Osteoblast (primary cell): Measurements from ENCODE around the gene UTP4. TPM values are rescaled to one million over a fixed set of nuclear protein-coding genes. Genes with fewer than 3 reads are reported as not detected.
A peak's percentile ranks its signal among the peaks of the same experiment; 100 is the strongest.

Source experiments
- DNase-seq: peaks from one replicate; pipeline ENCODE4 v3.0.0; 2011; ENCODE audit warnings: low spot score, mixed read lengths; ENCODE audit not compliant: insufficient read length; ENCODE audit errors: missing footprints
- H2AFZ ChIP-seq: 2 replicates; pipeline ENCODE4 v1.6.0; 2011; ENCODE audit warnings: mild to moderate bottlenecking, low read length
- H3K27ac ChIP-seq: 2 replicates; pipeline ENCODE4 v1.5.1; 2011; ENCODE audit warnings: mild to moderate bottlenecking, low read depth, low read length, moderate library complexity
- H3K27me3 ChIP-seq: 2 replicates; pipeline ENCODE4 v1.6.0; 2012; ENCODE audit warnings: mild to moderate bottlenecking, control low read depth, inconsistent platforms, low read length, moderate library complexity; ENCODE audit not compliant: insufficient read depth
- H3K36me3 ChIP-seq: 2 replicates; pipeline ENCODE4 v1.5.1; 2011; ENCODE audit warnings: mild to moderate bottlenecking, low read length, control low read depth, moderate library complexity; ENCODE audit not compliant: insufficient read depth
- H3K4me1 ChIP-seq: 2 replicates; pipeline ENCODE4 v1.5.1; 2011; ENCODE audit warnings: mild to moderate bottlenecking, low read length, control low read depth, moderate library complexity; ENCODE audit not compliant: insufficient read depth
- H3K4me2 ChIP-seq: 2 replicates; pipeline ENCODE4 v1.6.0; 2011; ENCODE audit warnings: mild to moderate bottlenecking, low read length; ENCODE audit not compliant: insufficient read depth
- H3K4me3 ChIP-seq: fragments of 200-600 bp; sonication (generic); 3 replicates; pipeline ENCODE4 v1.5.1; 2012; ENCODE audit warnings: mild to moderate bottlenecking, low read length, inconsistent platforms; ENCODE audit not compliant: insufficient read depth
- H3K79me2 ChIP-seq: 2 replicates; pipeline ENCODE4 v1.6.0; 2012; ENCODE audit warnings: mild to moderate bottlenecking, low read length, control low read depth, inconsistent platforms; ENCODE audit not compliant: insufficient read depth
- H3K9me3 ChIP-seq: 2 replicates; pipeline ENCODE4 v1.5.1; 2011; ENCODE audit warnings: low read depth, low read length, control low read depth
- H4K20me1 ChIP-seq: 2 replicates; pipeline ENCODE4 v1.6.0; 2012; ENCODE audit warnings: mild to moderate bottlenecking, low read length, control low read depth; ENCODE audit not compliant: insufficient read depth
- total RNA-seq: library from RNA; depleted of rRNA; stranded (reverse); fragments of >200 nt; gene quantifications from 2 replicates; pipeline ENCODE4 v1.2.3, GENCODE V29; 2012
- TF ChIP-seq, protein P1 (sequence below): IDR thresholded peaks from 2 replicates; pipeline ENCODE4 v1.5.1; 2011; ENCODE audit warnings: mild to moderate bottlenecking, low read depth, low read length, moderate library complexity; ENCODE audit errors: extremely low read depth

UTP4 gene
- total RNA-seq, 1 donor: 17.4 TPM

DNA sequence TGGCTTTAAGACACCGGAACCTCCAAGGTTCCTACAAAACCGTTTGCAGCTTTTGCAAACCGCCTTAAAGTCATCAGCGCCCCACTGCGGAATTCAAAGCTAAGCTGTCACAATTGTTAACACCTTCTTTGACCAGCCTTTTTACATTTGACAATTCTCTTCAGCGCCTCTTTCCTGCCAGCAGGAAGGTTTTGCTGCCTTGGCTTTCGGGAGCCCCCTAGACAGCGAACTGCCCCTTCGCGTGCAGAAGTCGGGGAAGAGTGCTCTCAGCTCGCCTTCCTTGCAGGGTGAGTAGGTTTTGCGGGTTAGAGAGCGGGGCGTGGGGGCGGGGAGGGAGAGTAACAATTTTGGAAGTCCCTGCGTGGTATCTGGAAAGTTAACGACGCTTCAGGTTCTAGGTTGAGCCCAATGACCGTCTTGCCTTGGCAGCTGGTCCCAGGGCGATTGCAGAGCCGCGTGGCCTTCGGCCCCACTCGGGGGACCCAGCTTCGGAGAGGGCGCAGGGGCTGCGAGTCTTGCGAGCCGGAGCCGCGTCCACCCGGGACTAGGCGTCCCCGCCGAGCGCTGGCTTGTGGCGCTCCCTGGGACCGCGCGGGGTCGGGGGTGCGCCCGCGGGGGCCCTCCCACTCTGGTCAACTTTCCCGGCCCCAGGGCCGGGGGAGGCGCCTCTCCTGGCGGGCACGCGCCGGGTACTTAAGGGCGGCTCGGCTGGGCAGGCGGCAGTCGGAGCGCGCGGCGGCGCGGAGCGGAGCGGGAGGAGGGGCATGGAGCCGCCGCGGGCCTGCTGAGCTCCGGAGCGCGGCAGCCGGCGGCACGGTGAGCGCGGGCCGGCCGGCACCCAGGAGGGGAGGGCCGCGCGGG, 26.7 kb upstream of the UTP4 start, which contains the start of gene HAS3:
TSS of gene HAS3 (plus strand) at position 153 of the 861 bp plus-strand sequence. CDS start 3,743 bp downstream, outside the sequence.
- Histone ChIP-seq H2AFZ (peak within 1 kb of the TSS; percentile 68), H3K36me3 (peaks cover 8% of the 10 kb centered on the region), H3K4me3 (peak within 1 kb of the TSS; percentile 77), H3K9me3 (no peaks in the 10 kb centered on the region), H3K27ac (no peak within 1 kb of the TSS), H3K79me2 (no peaks in the 10 kb centered on the region), H3K27me3 (no peaks in the 10 kb centered on the region), H4K20me1 (peaks cover 25% of the 10 kb centered on the region), H3K4me1 (peaks cover 15% of the 10 kb centered on the region), H3K4me2 (peak within 1 kb of the TSS; percentile 77)
- TF ChIP-seq, protein P1, sequence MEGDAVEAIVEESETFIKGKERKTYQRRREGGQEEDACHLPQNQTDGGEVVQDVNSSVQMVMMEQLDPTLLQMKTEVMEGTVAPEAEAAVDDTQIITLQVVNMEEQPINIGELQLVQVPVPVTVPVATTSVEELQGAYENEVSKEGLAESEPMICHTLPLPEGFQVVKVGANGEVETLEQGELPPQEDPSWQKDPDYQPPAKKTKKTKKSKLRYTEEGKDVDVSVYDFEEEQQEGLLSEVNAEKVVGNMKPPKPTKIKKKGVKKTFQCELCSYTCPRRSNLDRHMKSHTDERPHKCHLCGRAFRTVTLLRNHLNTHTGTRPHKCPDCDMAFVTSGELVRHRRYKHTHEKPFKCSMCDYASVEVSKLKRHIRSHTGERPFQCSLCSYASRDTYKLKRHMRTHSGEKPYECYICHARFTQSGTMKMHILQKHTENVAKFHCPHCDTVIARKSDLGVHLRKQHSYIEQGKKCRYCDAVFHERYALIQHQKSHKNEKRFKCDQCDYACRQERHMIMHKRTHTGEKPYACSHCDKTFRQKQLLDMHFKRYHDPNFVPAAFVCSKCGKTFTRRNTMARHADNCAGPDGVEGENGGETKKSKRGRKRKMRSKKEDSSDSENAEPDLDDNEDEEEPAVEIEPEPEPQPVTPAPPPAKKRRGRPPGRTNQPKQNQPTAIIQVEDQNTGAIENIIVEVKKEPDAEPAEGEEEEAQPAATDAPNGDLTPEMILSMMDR: peak; percentile 37
- peak; percentile 98 for DNase-seq

GRCh38 chr16:69106491-69107315, 25.7 kb upstream of the UTP4 start:
- Histone ChIP-seq H3K36me3 (peaks cover 16% of the 10 kb centered on the region), H3K4me1 (peaks cover 15% of the 10 kb centered on the region), H3K9me3 (no peaks in the 10 kb centered on the region), H3K79me2 (no peaks in the 10 kb centered on the region), H3K4me2 (peak overlapping the region; percentile 77), H2AFZ (no peak overlapping the region), H3K27ac (no peak overlapping the region), H4K20me1 (peaks cover 25% of the 10 kb centered on the region), H3K4me3 (peak overlapping the region; percentile 77), H3K27me3 (no peaks in the 10 kb centered on the region)
- DNase-seq: peak; percentile 95
- TF ChIP-seq, protein P1: no peak

DNA sequence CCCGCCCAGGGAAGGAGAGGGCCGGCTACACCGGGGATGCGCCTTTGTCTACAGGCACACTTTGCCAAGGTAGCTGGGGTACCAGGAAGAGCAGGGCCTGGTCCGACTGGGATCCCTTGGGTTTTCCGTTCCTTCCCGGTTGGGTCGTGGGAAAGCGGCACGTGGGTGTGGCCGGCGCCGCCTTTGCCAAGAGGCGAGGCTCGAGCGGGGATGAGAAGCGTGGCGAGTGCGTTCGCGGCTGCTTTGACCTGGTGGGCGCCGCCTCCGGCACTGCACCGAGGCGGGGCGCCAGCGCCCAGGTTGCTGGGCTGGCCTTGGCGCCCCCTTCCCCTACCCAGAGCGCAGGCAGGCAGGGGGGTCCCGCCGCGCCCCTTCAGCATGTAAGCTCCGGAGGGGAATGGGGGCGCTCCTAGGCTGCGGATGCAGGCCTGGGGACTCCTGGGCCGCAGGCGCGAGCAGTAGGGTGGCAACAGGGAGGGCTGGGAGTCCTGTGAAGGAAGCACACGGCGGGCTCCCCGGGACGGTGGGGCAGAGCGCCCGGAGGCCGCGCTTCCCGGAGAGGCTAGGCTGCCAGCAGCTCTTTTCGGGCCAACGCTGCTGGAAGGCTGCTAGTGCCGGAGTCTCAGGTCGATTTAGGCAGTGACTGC, 25.0 kb upstream of the UTP4 start:
- DNase-seq: peak; percentile 94
- Histone ChIP-seq H3K4me2 (peak overlapping the region; percentile 77), H2AFZ (no peak overlapping the region), H3K79me2 (no peaks in the 10 kb centered on the region), H3K27me3 (no peaks in the 10 kb centered on the region), H3K36me3 (peaks cover 17% of the 10 kb centered on the region), H3K9me3 (no peaks in the 10 kb centered on the region), H3K4me1 (peaks cover 15% of the 10 kb centered on the region), H4K20me1 (peaks cover 27% of the 10 kb centered on the region), H3K27ac (no peak overlapping the region), H3K4me3 (peak overlapping the region; percentile 77)
- TF ChIP-seq, protein P1: no peak
